ENCODE data around the gene CRTC3. TPM values are rescaled to one million over a fixed set of nuclear protein-coding genes. Genes with fewer than 3 reads are reported as not detected.
"Not testable (repeated sequence)": the region's sequence is repeated elsewhere in the genome, so short reads cannot be mapped to it uniquely, and the experiment has no call there.

The CRTC3 gene
- total RNA-seq, 3 donors from 2014 or later: 28.2 to 33.0 (median 29.8) TPM

GRCh38 chr15:90625037-90625436 is 95.3 kb downstream of the CRTC3 start:
- no peak for DNase-seq
- Mint-ChIP-seq H3K4me3 (no peak overlapping the region), H3K27me3 (ENCODE audit: low read depth) (no peaks in the 10 kb centered on the region), H3K9me3 (no peaks in the 10 kb centered on the region), H3K4me1 (ENCODE audit: low read depth) (peaks cover 11% of the 10 kb centered on the region), H3K36me3 (ENCODE audit: insufficient read depth) (peaks cover 19% of the 10 kb centered on the region)
- ATAC-seq: no peak

- H3K36me3 Mint-ChIP-seq (ENCODE audit: insufficient read depth): peaks cover 28% of the 10 kb centered on the region
- DNase-seq: no peak
- H3K9me3 Mint-ChIP-seq: no peaks in the 10 kb centered on the region
- H3K4me1 Mint-ChIP-seq (ENCODE audit: low read depth): peaks cover 1% of the 10 kb centered on the region
- no peak for ATAC-seq
- H3K27me3 Mint-ChIP-seq (ENCODE audit: low read depth): no peaks in the 10 kb centered on the region
- no peak overlapping the region for H3K4me3 Mint-ChIP-seq
Measured at GRCh38 chr15:90629217-90629616, 99.5 kb downstream of the CRTC3 start.

GRCh38 chr15:90633360-90633759 is 103.6 kb downstream of the CRTC3 start:
- DNase-seq (no peak), ATAC-seq (no peak)
- H3K4me1 Mint-ChIP-seq (ENCODE audit: low read depth): peaks cover 1% of the 10 kb centered on the region
- H3K9me3 Mint-ChIP-seq: no peaks in the 10 kb centered on the region
- H3K27me3 Mint-ChIP-seq (ENCODE audit: low read depth): no peaks in the 10 kb centered on the region
- peaks cover 34% of the 10 kb centered on the region for H3K36me3 Mint-ChIP-seq (ENCODE audit: insufficient read depth)
- no peak overlapping the region for H3K4me3 Mint-ChIP-seq

- not testable (repeated sequence) for ATAC-seq; H3K27me3 Mint-ChIP-seq (ENCODE audit: low read depth); H3K4me3 Mint-ChIP-seq; H3K4me1 Mint-ChIP-seq (ENCODE audit: low read depth); H3K9me3 Mint-ChIP-seq; DNase-seq
- H3K36me3 Mint-ChIP-seq (ENCODE audit: insufficient read depth): peaks cover 31% of the 10 kb centered on the region
Measured at GRCh38 chr15:90636993-90637392, 107.3 kb downstream of the CRTC3 start.

GRCh38 chr15:90637693-90638092 is 108.0 kb downstream of the CRTC3 start:
- H3K4me3 Mint-ChIP-seq: no peak overlapping the region

GRCh38 chr15:90638201-90638691 is 108.5 kb downstream of the CRTC3 start:
- H3K9me3 Mint-ChIP-seq: no peaks in the 10 kb centered on the region
- DNase-seq: no peak
- ATAC-seq: no peak
- H3K4me1 Mint-ChIP-seq (ENCODE audit: low read depth): no peaks in the 10 kb centered on the region
- H3K36me3 Mint-ChIP-seq (ENCODE audit: insufficient read depth): peaks cover 36% of the 10 kb centered on the region
- no peak overlapping the region for H3K4me3 Mint-ChIP-seq
- no peaks in the 10 kb centered on the region for H3K27me3 Mint-ChIP-seq (ENCODE audit: low read depth)

More at GRCh38 chr15:90637693-90638092, 108.0 kb downstream of the CRTC3 start:
- Mint-ChIP-seq H3K27me3 (ENCODE audit: low read depth) (no peaks in the 10 kb centered on the region), H3K9me3 (no peaks in the 10 kb centered on the region), H3K36me3 (ENCODE audit: insufficient read depth) (peaks cover 36% of the 10 kb centered on the region), H3K4me1 (ENCODE audit: low read depth) (no peaks in the 10 kb centered on the region)
- ATAC-seq (no peak), DNase-seq (no peak)

- no peaks in the 10 kb centered on the region for H3K27me3 Mint-ChIP-seq (ENCODE audit: low read depth)
- no peak for DNase-seq
- H3K36me3 Mint-ChIP-seq (ENCODE audit: insufficient read depth): peaks cover 34% of the 10 kb centered on the region
- H3K9me3 Mint-ChIP-seq: no peaks in the 10 kb centered on the region
- no peak for ATAC-seq
- H3K4me3 Mint-ChIP-seq: no peak overlapping the region
- H3K4me1 Mint-ChIP-seq (ENCODE audit: low read depth): no peaks in the 10 kb centered on the region
Measured at GRCh38 chr15:90638963-90639362, 109.2 kb downstream of the CRTC3 start.

GRCh38 chr15:90640862-90641261 is 111.1 kb downstream of the CRTC3 start:
- Mint-ChIP-seq H3K36me3 (ENCODE audit: insufficient read depth) (peaks cover 28% of the 10 kb centered on the region), H3K9me3 (no peaks in the 10 kb centered on the region), H3K4me3 (no peak overlapping the region), H3K27me3 (ENCODE audit: low read depth) (no peaks in the 10 kb centered on the region), H3K4me1 (ENCODE audit: low read depth) (no peaks in the 10 kb centered on the region)
- ATAC-seq: no peak
- DNase-seq: no peak

GRCh38 chr15:90641581-90642463 is 112.1 kb downstream of the CRTC3 start:
- Mint-ChIP-seq H3K4me3 (no peak overlapping the region), H3K4me1 (ENCODE audit: low read depth) (no peaks in the 10 kb centered on the region), H3K9me3 (no peaks in the 10 kb centered on the region), H3K36me3 (ENCODE audit: insufficient read depth) (peaks cover 28% of the 10 kb centered on the region), H3K27me3 (ENCODE audit: low read depth) (no peaks in the 10 kb centered on the region)
- DNase-seq (no peak), ATAC-seq (no peak)

- Mint-ChIP-seq H3K36me3 (ENCODE audit: insufficient read depth) (peaks cover 28% of the 10 kb centered on the region), H3K4me3 (no peak overlapping the region), H3K4me1 (ENCODE audit: low read depth) (no peaks in the 10 kb centered on the region), H3K9me3 (no peaks in the 10 kb centered on the region), H3K27me3 (ENCODE audit: low read depth) (no peaks in the 10 kb centered on the region)
- DNase-seq (no peak), ATAC-seq (no peak)
Measured at GRCh38 chr15:90642464-90643300, 113.0 kb downstream of the CRTC3 start.

GRCh38 chr15:90643301-90643632 is 113.5 kb downstream of the CRTC3 start:
- peaks cover 2% of the 10 kb centered on the region for H3K27me3 Mint-ChIP-seq (ENCODE audit: low read depth)
- no peak overlapping the region for H3K4me3 Mint-ChIP-seq
- ATAC-seq (no peak), DNase-seq (no peak)
- H3K4me1 Mint-ChIP-seq (ENCODE audit: low read depth): peaks cover 3% of the 10 kb centered on the region
- H3K36me3 Mint-ChIP-seq (ENCODE audit: insufficient read depth): peaks cover 24% of the 10 kb centered on the region
- H3K9me3 Mint-ChIP-seq: no peaks in the 10 kb centered on the region

- H3K36me3 Mint-ChIP-seq (ENCODE audit: insufficient read depth): peaks cover 18% of the 10 kb centered on the region
- H3K4me3 Mint-ChIP-seq: no peak overlapping the region
- H3K27me3 Mint-ChIP-seq (ENCODE audit: low read depth): peaks cover 3% of the 10 kb centered on the region
- no peak for DNase-seq
- H3K9me3 Mint-ChIP-seq: no peaks in the 10 kb centered on the region
- H3K4me1 Mint-ChIP-seq (ENCODE audit: low read depth): peaks cover 15% of the 10 kb centered on the region
- no peak for ATAC-seq
Measured at GRCh38 chr15:90644526-90644925, 114.8 kb downstream of the CRTC3 start.

- peaks cover 3% of the 10 kb centered on the region for H3K27me3 Mint-ChIP-seq (ENCODE audit: low read depth)
- H3K4me3 Mint-ChIP-seq: no peak overlapping the region
- peaks cover 18% of the 10 kb centered on the region for H3K36me3 Mint-ChIP-seq (ENCODE audit: insufficient read depth)
Measured at GRCh38 chr15:90644952-90645725, 115.4 kb downstream of the CRTC3 start.

More at GRCh38 chr15:90644952-90645725, 115.4 kb downstream of the CRTC3 start:
- no peak for DNase-seq
- Mint-ChIP-seq H3K9me3 (no peaks in the 10 kb centered on the region), H3K4me1 (ENCODE audit: low read depth) (peaks cover 22% of the 10 kb centered on the region)
- no peak for ATAC-seq
